Breast epithelium (tissue), 3 donors: ENCODE measurements around the gene STK32A.

ENCODE experiments used
- POLR2A ChIP-seq: fragments of 450-650 bp; IDR thresholded peaks from one replicate; pipeline ENCODE4 v1.6.1; 2016; ENCODE audit warnings: antibody characterized with exemption, mild to moderate bottlenecking, moderate library complexity
- TF ChIP-seq, protein P1 (sequence below), 3 donors: fragments of 450-650 bp; IDR thresholded peaks; one replicate each; pipeline ENCODE4 v1.5.1; 2016 to 2017; ENCODE audit warnings: antibody characterized with exemption in 3 of 3, mild to moderate bottlenecking in 3 of 3, moderate library complexity in 3 of 3

DNA sequence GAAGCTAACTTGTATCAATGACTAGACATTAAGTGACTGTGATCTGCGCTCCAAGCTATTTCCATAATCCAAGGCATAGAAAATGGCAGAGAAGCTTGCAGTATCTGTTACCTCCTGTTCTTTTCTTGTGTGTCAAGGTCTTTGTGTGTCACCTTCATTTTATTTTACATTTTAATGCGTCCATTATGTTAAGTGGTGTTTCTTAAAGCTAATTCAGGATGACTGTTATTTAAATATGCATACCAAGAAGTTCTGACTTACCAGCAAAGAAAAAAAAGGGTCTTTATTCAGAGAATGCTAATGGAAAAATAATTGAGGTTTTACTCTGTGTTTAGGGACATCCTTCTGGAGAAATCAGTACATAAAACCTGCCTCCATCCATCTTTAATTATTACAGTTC lies 52.3 kb downstream of the STK32A start:
- no peak for TF ChIP-seq POLR2A
- TF ChIP-seq, protein P1, sequence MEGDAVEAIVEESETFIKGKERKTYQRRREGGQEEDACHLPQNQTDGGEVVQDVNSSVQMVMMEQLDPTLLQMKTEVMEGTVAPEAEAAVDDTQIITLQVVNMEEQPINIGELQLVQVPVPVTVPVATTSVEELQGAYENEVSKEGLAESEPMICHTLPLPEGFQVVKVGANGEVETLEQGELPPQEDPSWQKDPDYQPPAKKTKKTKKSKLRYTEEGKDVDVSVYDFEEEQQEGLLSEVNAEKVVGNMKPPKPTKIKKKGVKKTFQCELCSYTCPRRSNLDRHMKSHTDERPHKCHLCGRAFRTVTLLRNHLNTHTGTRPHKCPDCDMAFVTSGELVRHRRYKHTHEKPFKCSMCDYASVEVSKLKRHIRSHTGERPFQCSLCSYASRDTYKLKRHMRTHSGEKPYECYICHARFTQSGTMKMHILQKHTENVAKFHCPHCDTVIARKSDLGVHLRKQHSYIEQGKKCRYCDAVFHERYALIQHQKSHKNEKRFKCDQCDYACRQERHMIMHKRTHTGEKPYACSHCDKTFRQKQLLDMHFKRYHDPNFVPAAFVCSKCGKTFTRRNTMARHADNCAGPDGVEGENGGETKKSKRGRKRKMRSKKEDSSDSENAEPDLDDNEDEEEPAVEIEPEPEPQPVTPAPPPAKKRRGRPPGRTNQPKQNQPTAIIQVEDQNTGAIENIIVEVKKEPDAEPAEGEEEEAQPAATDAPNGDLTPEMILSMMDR (IDR thresholded peaks at IDR 0.05) = no peak
